GM21529 (cell line): ENCODE measurements around the gene LYL1.

ENCODE experiments used
- ATAC-seq: cut with Tn5 transposase; IDR thresholded peaks from one replicate; pipeline ENCODE4 v1.9.1; 2021; ENCODE audit not compliant: unreplicated experiment

The LYL1 gene

GRCh38 chr19:13094771-13095392 lies 7.8 kb downstream of the LYL1 start:
- ATAC-seq, result no peak

GRCh38 chr19:13094106-13094504 lies 8.6 kb downstream of the LYL1 start:
- ATAC-seq, result no peak

- peak; percentile 52 for ATAC-seq
Measured at GRCh38 chr19:13093407-13094105, 9.1 kb downstream of the LYL1 start.

- ATAC-seq, result no peak
Measured at GRCh38 chr19:13092606-13093235, 9.9 kb downstream of the LYL1 start.

- ATAC-seq, result no peak
Measured at GRCh38 chr19:13092158-13092543, 10.5 kb downstream of the LYL1 start.

- no peak for ATAC-seq
Measured at GRCh38 chr19:13091400-13092157, 11.1 kb downstream of the LYL1 start.

- ATAC-seq, result no peak
Measured at GRCh38 chr19:13090511-13091231, 12.0 kb downstream of the LYL1 start.

GRCh38 chr19:13089857-13090507 lies 12.7 kb downstream of the LYL1 start:
- ATAC-seq, result no peak

- no peak for ATAC-seq
Measured at GRCh38 chr19:13089139-13089856, 13.4 kb downstream of the LYL1 start.

GRCh38 chr19:13087795-13088537 lies 14.7 kb downstream of the LYL1 start:
- no peak for ATAC-seq

GRCh38 chr19:13087295-13087694 lies 15.4 kb downstream of the LYL1 start:
- ATAC-seq, result no peak

GRCh38 chr19:13086341-13086740 lies 16.3 kb downstream of the LYL1 start:
- no peak for ATAC-seq

GRCh38 chr19:13085666-13086065 lies 17.0 kb downstream of the LYL1 start:
- ATAC-seq, result no peak

- no peak for ATAC-seq
Measured at GRCh38 chr19:13083627-13084026, 19.0 kb downstream of the LYL1 start.

- no peak for ATAC-seq
Measured at GRCh38 chr19:13083008-13083404, 19.7 kb downstream of the LYL1 start.

GRCh38 chr19:13082192-13083007 lies 20.3 kb downstream of the LYL1 start:
- no peak for ATAC-seq

- no peak for ATAC-seq
Measured at GRCh38 chr19:13079542-13079986, 23.1 kb downstream of the LYL1 start.

- ATAC-seq, result no peak
Measured at GRCh38 chr19:13078897-13079541, 23.6 kb downstream of the LYL1 start.
